Activated CD8-positive, alpha-beta memory T cell treated with anti-CD3 and anti-CD28 coated beads for 24 hours (primary cell): ENCODE results near the gene PLCD3.

Experiments
- DNase-seq: peaks from one replicate; pipeline ENCODE4 v3.0.0-alpha.2; 2020

PLCD3 gene

DNA sequence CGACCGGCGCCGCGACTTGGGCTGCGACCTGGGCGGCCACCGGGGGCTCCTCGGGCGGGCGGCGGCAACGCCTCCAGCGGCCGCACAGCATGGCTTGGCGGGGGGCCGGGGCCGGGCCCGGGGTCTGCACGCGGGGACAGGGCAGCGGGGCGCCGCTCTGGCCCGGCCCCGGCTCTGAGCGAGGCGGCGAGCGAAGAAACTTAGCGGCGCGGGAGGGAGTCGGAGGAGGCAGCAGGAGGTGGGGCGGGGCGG is at the start of gene PLCD3:
Gene PLCD3, minus strand, starts transcription at position 196 of the 252 bp plus-strand sequence. Its CDS starts 105 bp downstream, at position 91.
- DNase-seq = no peak

DNA sequence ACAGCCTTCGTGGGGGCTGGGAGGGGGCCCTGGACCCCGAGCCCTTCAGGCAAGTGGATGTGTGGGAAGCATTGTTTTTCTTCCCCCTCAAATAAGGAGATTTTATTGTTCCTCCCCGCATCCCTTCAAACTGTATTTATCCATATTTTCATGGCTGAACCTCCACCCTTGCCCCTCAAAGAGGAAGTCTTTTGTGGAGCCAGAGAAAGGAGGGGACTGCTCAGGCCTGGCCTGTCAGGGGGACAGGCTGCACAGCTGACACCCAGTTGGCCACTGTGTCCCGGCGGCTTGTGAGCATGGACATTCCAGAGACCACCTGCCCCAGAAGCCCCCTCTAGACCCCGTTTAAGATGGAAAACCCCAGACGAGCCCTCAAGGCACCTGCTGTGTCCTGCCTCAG is 45.2 kb upstream of the PLCD3 start:
- no peak for DNase-seq

- no peak for DNase-seq
Measured at GRCh38 chr17:45175759-45176115, 43.4 kb upstream of the PLCD3 start.

DNA sequence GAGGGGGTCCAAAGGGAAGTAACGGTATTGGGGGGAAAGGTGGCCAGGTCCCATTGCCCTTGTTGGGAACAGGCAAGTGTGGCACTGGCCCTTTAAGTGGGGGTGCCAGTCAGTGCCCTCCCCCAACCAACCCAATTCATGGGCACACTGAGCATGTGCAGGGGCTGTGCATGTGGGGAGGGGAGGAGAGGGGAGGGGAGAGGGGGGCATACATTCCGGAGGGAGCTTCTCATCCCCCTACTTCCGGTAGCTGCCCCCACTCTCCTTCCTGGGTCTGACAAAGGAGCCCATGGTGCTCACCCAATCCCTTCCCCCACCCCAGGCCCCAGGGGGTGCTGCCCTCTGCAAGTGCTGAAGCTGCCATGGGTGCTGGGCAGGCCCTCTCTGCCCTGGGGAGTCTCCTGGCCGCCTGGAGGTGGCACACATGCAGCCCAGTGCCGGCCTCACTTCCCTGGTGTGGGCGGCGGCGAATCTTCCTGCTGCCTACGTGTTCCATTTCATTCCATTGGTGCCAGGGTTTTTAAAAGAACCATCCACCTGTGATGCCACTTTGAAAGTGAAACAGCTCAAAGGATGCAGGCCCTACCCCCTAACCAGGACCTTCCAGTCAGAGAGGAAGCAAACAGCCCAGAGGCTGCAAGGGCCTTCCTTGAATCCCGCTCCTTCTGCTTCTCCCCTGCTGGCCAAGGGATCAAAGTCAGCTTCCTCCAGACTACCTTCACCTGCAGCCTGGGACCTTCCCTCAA is 40.4 kb upstream of the PLCD3 start:
- DNase-seq = peak; percentile 85

DNA sequence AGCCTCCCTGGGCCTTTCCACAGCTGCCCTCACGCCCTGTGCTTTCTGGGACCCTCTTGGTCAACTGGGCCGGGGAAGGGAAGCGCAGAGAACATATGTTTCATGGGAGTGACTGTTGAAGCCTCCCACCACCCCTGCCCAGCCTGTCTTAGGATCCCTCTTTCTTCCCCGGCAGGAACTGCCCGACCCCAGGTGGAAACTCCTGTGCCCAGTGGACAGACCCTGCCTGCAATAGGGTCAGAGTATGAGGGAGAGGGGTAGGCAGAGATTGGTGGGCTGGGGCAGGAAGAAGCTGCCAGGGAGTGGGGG is 39.9 kb upstream of the PLCD3 start:
- no peak for DNase-seq

DNA sequence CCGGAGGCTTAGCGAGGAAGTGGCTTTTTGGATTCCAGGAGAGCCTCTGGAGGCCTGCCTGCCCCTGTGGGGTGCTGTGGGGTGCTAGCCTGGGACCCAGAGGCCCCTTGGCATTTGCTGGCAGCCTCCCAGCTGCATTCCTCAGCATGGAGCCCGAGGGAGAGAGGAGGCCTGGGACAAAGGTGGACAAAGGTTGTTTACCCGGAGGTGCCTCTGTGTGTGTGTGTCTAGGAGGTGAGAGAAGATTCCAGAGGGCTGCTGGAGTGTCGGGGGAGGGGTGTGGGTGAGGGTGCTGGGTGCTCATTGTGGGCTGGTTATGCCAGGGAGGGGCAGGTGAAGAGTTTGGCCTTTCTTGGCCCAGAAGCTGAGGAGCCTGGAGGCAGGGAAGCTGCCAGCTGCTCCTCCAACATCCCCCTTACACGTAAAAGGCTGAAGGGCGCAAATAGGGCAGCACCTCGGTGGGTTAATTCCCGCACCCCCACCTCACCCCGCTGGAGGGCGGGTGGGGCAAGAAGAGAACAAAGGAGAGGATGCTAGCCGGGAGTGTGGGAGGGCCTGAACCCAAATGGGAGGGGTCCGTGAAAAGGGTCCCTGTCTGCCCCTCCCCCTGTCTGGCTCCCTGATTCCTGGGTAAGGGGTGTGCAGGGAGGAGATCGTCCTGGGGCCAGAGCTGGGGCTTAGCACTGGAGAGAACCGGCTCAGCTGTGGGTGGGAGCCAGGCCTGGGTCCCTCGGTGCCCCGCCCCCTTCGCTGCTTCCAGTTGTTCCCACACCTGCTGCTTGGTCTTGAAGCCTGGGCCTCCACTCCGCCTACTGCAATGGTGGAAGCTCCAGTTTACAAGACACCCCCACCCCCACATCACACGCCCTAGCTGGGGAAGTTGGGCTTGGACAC is 39.3 kb upstream of the PLCD3 start:
- DNase-seq = no peak

DNA sequence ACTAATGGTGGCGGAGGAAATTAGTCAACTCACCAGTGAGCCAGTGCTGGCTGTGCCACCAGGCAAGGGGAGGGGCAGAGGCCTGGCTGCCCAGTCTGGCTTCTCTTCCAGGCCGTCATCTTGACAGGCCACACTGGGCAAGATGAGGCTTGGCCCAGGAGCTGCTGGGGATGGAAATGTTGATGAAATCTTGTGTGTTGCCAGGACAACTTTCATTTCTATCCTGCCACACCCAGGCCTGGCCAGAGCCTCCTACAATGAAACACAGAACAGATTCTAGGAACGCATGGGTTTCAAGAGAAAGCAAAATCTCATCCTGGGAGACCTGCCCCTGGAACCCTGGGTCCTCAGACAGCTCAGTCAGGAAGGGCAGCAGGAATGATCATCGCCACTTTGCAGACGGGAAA is 38.6 kb upstream of the PLCD3 start:
- DNase-seq = no peak

DNA sequence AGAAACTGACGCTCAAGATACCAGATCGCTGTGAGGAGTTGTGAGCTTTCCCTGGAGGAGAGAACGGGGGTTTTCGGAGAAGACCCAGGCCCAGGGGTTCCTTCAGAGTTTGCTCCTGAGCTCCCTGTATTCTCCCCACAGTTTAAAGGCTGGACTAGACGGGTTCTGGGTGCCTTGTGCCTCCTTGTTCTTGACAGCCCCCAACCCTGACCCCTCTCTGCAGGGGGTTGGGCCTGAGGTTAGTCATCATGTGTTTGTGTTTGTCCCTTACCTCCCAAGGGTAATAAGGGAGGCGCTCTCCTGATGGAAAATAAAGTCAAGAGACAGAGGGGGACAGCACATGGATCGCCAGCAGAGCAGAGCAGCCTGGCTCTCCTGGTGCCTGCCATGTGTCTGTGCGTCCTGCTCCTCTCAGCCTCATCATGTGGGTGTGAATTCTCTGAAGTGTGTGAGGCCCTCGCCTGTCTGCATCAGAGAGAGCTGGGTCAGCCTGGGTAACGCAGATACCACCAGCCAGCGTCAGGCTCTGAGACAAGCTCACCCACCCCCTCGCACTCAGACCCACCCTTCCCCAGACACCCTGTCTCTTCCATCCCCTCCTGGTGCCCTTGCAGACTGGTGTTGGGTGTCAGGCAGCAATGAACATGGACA is 38.1 kb upstream of the PLCD3 start:
- no peak for DNase-seq

- no peak for DNase-seq
Measured at GRCh38 chr17:45168991-45169752, 36.9 kb upstream of the PLCD3 start.

- no peak for DNase-seq
Measured at GRCh38 chr17:45164734-45165269, 32.5 kb upstream of the PLCD3 start.

- no peak for DNase-seq
Measured at GRCh38 chr17:45162025-45162687, 29.8 kb upstream of the PLCD3 start.

DNA sequence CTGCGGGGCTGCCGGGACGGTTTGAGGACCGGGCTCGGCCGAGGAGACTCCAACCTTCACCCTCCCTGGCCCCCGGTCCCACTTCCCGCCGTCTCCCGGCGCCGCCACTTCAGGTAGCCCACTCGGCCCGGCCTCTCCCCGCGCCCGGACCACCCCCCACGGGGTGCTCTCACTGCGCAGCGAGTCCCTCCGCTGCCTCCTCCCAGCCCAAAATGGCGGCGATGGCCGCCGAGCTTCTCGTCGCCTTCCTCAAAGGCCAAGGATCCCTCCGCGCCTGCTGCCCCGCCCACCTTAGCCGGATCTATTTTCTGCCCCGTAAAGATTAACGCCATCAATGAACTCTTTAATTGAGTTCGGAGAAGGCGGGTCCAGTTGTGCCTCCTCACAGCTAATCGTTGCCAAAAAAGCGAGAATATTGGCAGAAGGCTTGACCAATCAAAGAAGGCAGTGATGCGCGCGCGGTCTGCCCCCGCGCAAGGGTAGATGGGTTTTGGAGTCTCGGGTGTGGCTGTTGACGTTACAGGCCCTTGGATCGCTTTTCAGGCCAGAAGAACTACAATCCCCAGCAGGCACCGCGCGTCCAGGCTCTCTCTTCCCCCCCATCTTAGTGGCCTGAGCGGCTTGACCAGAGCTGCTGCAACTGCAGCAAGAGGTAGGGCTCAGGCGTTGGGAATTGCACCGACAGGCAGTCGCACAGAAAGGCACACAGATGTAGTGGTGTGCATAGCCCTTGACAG is 29.1 kb upstream of the PLCD3 start, which contains the start of gene HEXIM2:
Gene HEXIM2, plus strand, starts transcription at position 588 of the 737 bp plus-strand sequence. CDS start 919 bp downstream, outside the sequence.
- DNase-seq = peak; percentile 99

- DNase-seq = peak; percentile 91
Measured at GRCh38 chr17:45160447-45161287, 28.4 kb upstream of the PLCD3 start.

- no peak for DNase-seq
Measured at GRCh38 chr17:45156242-45156641, 23.9 kb upstream of the PLCD3 start.

DNA sequence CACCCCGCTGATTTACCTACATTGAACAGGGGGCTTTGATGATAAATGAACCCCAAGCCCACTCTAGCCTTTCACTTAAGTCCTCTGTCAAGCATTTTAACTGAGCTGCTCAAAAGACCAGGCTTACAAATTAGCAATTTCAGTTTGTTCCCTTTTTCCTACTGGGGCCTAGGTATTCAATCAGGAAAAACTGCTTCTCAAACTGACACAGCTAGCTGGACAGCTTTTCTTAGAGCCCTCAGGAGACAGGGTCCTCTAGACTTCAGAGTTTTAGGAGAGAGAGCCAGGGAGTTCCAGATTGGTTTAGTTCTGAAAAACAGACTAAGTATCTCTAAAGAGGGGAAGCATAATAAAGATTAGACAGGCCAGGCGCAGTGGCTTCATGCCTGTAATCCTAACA is 23.2 kb upstream of the PLCD3 start:
- DNase-seq = no peak

GRCh38 chr17:45155029-45155428 is 22.7 kb upstream of the PLCD3 start:
- no peak for DNase-seq

- DNase-seq = no peak
Measured at GRCh38 chr17:45150911-45151809, 18.8 kb upstream of the PLCD3 start.

DNA sequence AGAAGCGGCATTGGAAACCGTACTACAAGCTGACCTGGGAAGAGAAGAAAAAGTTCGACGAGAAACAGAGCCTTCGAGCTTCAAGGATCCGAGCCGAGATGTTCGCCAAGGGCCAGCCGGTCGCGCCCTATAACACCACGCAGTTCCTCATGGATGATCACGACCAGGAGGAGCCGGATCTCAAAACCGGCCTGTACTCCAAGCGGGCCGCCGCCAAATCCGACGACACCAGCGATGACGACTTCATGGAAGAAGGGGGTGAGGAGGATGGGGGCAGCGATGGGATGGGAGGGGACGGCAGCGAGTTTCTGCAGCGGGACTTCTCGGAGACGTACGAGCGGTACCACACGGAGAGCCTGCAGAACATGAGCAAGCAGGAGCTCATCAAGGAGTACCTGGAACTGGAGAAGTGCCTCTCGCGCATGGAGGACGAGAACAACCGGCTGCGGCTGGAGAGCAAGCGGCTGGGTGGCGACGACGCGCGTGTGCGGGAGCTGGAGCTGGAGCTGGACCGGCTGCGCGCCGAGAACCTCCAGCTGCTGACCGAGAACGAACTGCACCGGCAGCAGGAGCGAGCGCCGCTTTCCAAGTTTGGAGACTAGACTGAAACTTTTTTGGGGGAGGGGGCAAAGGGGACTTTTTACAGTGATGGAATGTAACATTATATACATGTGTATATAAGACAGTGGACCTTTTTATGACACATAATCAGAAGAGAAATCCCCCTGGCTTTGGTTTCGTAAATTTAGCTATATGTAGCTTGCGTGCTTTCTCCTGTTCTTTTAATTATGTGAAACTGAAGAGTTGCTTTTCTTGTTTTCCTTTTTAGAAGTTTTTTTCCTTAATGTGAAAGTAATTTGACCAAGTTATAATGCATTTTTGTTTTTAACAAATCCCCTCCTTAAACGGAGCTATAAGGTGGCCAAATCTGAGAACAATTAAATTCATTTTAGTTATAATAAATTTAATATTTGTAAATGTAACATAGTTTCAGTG is 17.7 kb upstream of the PLCD3 start:
- DNase-seq = peak; percentile 75
